SU-DHL-6 (cell line): Measurements from ENCODE around the gene PFDN1.

Experiments
- H2AFZ ChIP-seq: fragments of 200-600 bp; sonication (generic); 2 replicates; pipeline ENCODE4 v1.6.1; 2014; ENCODE audit warnings: low read depth, mild to moderate bottlenecking, moderate library complexity, mixed read lengths, antibody characterized with exemption, low read length; ENCODE audit not compliant: severe bottlenecking
- H3F3A ChIP-seq: fragments of 200-600 bp; shearing (Covaris generic); 2 replicates; pipeline ENCODE4 v1.6.0; 2016; ENCODE audit warnings: antibody characterized with exemption, mild to moderate bottlenecking; ENCODE audit not compliant: insufficient read depth
- H3K27ac ChIP-seq: fragments of 200-600 bp; sonication (generic); 2 replicates; pipeline ENCODE4 v1.5.1; 2016; ENCODE audit warnings: low read depth, mild to moderate bottlenecking, low read length, moderate library complexity, mixed read lengths
- H3K27me3 ChIP-seq: fragments of 200-600 bp; sonication (generic), shearing (Covaris generic); 2 replicates; pipeline ENCODE4 v1.6.0; 2014; ENCODE audit warnings: mild to moderate bottlenecking, low read length
- H3K36me3 ChIP-seq: fragments of 200-600 bp; sonication (generic); 2 replicates; pipeline ENCODE4 v1.6.1; 2014; ENCODE audit warnings: mild to moderate bottlenecking, low read length, mixed read lengths
- H3K4me2 ChIP-seq: fragments of 300-600, 200-600 bp; shearing (Covaris generic), sonication (generic); 2 replicates; pipeline ENCODE4 v1.6.0; 2014; ENCODE audit warnings: low read length, low read depth, mild to moderate bottlenecking; ENCODE audit not compliant: poor library complexity, severe bottlenecking
- H3K4me3 ChIP-seq: fragments of 200-600 bp; sonication (generic); 2 replicates; pipeline ENCODE4 v1.5.1; 2014; ENCODE audit warnings: antibody characterized with exemption, low read length, mild to moderate bottlenecking, mixed read lengths; ENCODE audit not compliant: insufficient read depth, poor library complexity, severe bottlenecking
- H3K79me2 ChIP-seq: fragments of 200-600 bp; sonication (generic); 2 replicates; pipeline ENCODE4 v1.6.1; 2014; ENCODE audit warnings: mild to moderate bottlenecking, low read length, moderate library complexity; ENCODE audit not compliant: insufficient read depth
- H3K9ac ChIP-seq: fragments of 200-600 bp; sonication (generic); 2 replicates; pipeline ENCODE4 v1.7.0; 2014; ENCODE audit warnings: mild to moderate bottlenecking, low read length
- H3K9me2 ChIP-seq: fragments of 200-600 bp; sonication (generic); replicated peaks from 2 replicates; pipeline ENCODE4 v1.6.1; 2014; ENCODE audit warnings: low read length; ENCODE audit not compliant: insufficient read depth
- H3K9me3 ChIP-seq: fragments of 200-600 bp; sonication (generic); 2 replicates; pipeline ENCODE4 v1.6.1; 2014; ENCODE audit warnings: low read length, mixed read lengths; ENCODE audit not compliant: insufficient read depth
- H4K20me1 ChIP-seq: fragments of 200-600 bp; sonication (generic); 2 replicates; pipeline ENCODE4 v1.6.1; 2014; ENCODE audit warnings: low read depth, mild to moderate bottlenecking, antibody characterized with exemption, low read length, moderate library complexity, mixed read lengths
- EZH2phosphoT487 ChIP-seq: fragments of 200-600 bp; sonication (generic), shearing (Covaris generic); conservative IDR thresholded peaks from 2 replicates; pipeline ENCODE4 v1.6.1; 2018; ENCODE audit warnings: mild to moderate bottlenecking, antibody characterized with exemption, low read length, moderate library complexity, mixed read lengths
- TF ChIP-seq, protein P1 (sequence below): fragments of 200-600 bp; sonication (generic); IDR thresholded peaks from one replicate; pipeline ENCODE4 v1.5.1; 2017; ENCODE audit warnings: antibody characterized with exemption, mild to moderate bottlenecking, low read length, moderate library complexity; ENCODE audit not compliant: insufficient read depth, poor library complexity, severe bottlenecking

Gene PFDN1

DNA sequence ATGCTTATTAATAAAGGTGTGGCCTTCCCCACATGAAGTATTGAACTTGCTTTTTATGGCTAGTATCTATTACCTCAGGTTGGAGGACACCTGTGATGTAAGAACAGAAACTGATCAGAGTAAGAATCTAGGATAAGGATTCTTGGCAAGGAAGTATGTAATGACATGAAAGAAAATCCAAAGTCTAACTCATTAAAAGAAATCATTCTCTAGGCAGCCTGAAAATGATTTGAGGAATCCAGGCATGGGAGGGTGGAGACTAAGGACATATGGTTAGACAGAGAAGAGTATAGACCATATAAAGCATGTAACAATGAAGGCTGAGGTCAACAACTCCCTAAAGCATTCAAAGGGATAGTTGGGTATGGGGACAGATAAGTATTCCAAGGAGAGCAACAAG, 32.9 kb downstream of the PFDN1 start:
- H3K27ac ChIP-seq: no peak overlapping the region
- H3K4me3 ChIP-seq: no peak overlapping the region
- no peaks in the 10 kb centered on the region for H3K9me2 ChIP-seq

DNA sequence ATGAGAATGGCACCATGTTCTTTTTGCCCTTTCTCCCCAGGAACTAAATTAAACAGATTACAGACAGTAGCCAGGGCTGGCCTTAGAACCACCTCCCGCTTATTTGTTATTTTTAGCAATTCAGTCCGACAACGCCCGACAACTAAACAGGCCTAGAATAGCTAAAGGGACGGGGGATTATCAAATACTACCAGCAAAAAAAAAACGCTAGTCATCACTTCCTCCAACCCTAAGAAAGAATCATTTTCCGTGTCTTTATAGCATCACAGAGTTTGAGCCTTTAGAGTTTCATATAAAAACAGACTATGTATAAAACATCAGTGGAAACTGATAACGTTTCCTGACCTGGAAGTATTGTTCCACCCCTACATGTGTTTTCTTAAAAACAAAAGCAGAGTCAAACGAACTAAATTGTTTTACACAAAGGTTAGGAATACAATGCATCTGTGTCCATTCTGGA, 35.3 kb downstream of the PFDN1 start:
- H3K4me2 ChIP-seq: no peak overlapping the region

More for the DNA sequence above, 32.9 kb downstream of the PFDN1 start:
- no peak overlapping the region for H3K4me2 ChIP-seq
- H3K27me3 ChIP-seq: no peaks in the 10 kb centered on the region
- H3F3A ChIP-seq: peaks cover 8% of the 10 kb centered on the region; the same call in 1 of the 2 replicates
- no peak for TF ChIP-seq EZH2phosphoT487
- TF ChIP-seq, protein P1, sequence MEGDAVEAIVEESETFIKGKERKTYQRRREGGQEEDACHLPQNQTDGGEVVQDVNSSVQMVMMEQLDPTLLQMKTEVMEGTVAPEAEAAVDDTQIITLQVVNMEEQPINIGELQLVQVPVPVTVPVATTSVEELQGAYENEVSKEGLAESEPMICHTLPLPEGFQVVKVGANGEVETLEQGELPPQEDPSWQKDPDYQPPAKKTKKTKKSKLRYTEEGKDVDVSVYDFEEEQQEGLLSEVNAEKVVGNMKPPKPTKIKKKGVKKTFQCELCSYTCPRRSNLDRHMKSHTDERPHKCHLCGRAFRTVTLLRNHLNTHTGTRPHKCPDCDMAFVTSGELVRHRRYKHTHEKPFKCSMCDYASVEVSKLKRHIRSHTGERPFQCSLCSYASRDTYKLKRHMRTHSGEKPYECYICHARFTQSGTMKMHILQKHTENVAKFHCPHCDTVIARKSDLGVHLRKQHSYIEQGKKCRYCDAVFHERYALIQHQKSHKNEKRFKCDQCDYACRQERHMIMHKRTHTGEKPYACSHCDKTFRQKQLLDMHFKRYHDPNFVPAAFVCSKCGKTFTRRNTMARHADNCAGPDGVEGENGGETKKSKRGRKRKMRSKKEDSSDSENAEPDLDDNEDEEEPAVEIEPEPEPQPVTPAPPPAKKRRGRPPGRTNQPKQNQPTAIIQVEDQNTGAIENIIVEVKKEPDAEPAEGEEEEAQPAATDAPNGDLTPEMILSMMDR: no peak
- H3K9me3 ChIP-seq: no peaks in the 10 kb centered on the region
- H4K20me1 ChIP-seq: no peaks in the 10 kb centered on the region
- no peaks in the 10 kb centered on the region for H3K79me2 ChIP-seq
- H2AFZ ChIP-seq: no peak overlapping the region
- no peaks in the 10 kb centered on the region for H3K36me3 ChIP-seq
- no peak overlapping the region for H3K9ac ChIP-seq

DNA sequence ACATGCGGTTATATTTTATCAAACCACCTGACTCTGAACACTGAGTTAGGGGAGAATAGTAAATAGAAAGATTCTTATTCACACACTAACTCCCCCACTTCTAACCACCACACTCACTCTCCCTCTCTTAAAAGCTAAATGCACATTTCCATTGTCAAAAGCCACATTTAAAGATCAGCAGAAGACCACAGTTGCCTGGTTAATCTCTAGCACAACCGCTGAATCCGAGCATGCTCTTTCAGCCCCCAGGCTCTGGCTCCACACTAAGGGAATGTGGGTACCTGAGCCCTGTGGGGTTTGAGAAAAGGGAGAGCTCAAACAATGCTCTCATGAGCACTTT, 35.7 kb downstream of the PFDN1 start:
- H3K4me2 ChIP-seq: no peak overlapping the region
- peak overlapping the region; percentile 18; the same call in 1 of the 2 replicates for H3K27ac ChIP-seq
- no peaks in the 10 kb centered on the region for H3K36me3 ChIP-seq
- H3F3A ChIP-seq: peaks cover 8% of the 10 kb centered on the region; the same call in 1 of the 2 replicates
- no peaks in the 10 kb centered on the region for H4K20me1 ChIP-seq
- no peak overlapping the region for H2AFZ ChIP-seq
- H3K9ac ChIP-seq: no peak overlapping the region
- H3K4me3 ChIP-seq: no peak overlapping the region
- no peaks in the 10 kb centered on the region for H3K79me2 ChIP-seq
- H3K9me2 ChIP-seq: no peaks in the 10 kb centered on the region
- no peaks in the 10 kb centered on the region for H3K27me3 ChIP-seq
- TF ChIP-seq EZH2phosphoT487: no peak
- TF ChIP-seq, protein P1: no peak
- no peaks in the 10 kb centered on the region for H3K9me3 ChIP-seq

More for the DNA sequence above, 35.3 kb downstream of the PFDN1 start:
- no peaks in the 10 kb centered on the region for H3K27me3 ChIP-seq
- no peaks in the 10 kb centered on the region for H3K36me3 ChIP-seq
- H3K4me3 ChIP-seq: no peak overlapping the region
- H3K27ac ChIP-seq: no peak overlapping the region
- H2AFZ ChIP-seq: no peak overlapping the region
- no peaks in the 10 kb centered on the region for H3K9me2 ChIP-seq
- no peaks in the 10 kb centered on the region for H3K9me3 ChIP-seq
- H3K79me2 ChIP-seq: no peaks in the 10 kb centered on the region
- no peak overlapping the region for H3K9ac ChIP-seq
- TF ChIP-seq, protein P1: no peak
- no peak for TF ChIP-seq EZH2phosphoT487
- peaks cover 8% of the 10 kb centered on the region; the same call in 1 of the 2 replicates for H3F3A ChIP-seq
- no peaks in the 10 kb centered on the region for H4K20me1 ChIP-seq
